HFFc6 (cell line): Measurements from ENCODE around the gene COL7A1. TPM values are rescaled to one million over a fixed set of nuclear protein-coding genes. Genes with fewer than 3 reads are reported as not detected.

Experiments
- DNase-seq: peaks from one replicate; pipeline ENCODE4 v3.0.0-alpha.2; 2018
- H3K27ac Mint-ChIP-seq: 2 replicates; pipeline ENCODE4 v1.8.0; 2020; ENCODE audit warnings: mild to moderate bottlenecking, mixed read lengths
- H3K27me3 Mint-ChIP-seq: 2 replicates; pipeline ENCODE4 v1.8.0; 2021; ENCODE audit warnings: mild to moderate bottlenecking, moderate library complexity, mixed read lengths; ENCODE audit not compliant: insufficient read depth
- H3K36me3 Mint-ChIP-seq: 2 replicates; pipeline ENCODE4 v1.8.0; 2021; ENCODE audit warnings: low read depth, mixed read lengths
- H3K4me1 Mint-ChIP-seq: 2 replicates; pipeline ENCODE4 v1.8.0; 2020; ENCODE audit warnings: low read depth, mixed read lengths
- H3K4me3 Mint-ChIP-seq: 2 replicates; pipeline ENCODE4 v1.8.0; 2020; ENCODE audit warnings: mild to moderate bottlenecking, moderate library complexity, mixed read lengths
- H3K9me3 Mint-ChIP-seq: 2 replicates; pipeline ENCODE4 v1.8.0; 2020; ENCODE audit warnings: mild to moderate bottlenecking, mixed read lengths
- total RNA-seq, 6 experiments: library from RNA; stranded (reverse); fragmentation: NEBNext Ultra II Directional; extraction: Animal tissue kit (Norgen Biotek cat#: 25700); gene quantifications; 2 replicates in 1 of 6; 3 replicates in 5 of 6; pipeline ENCODE4 v1.2.3, GENCODE V29; 2021
- TF ChIP-seq, protein P1 (sequence below): fragments of 200-600 bp; sonication (generic); IDR thresholded peaks from 2 replicates; pipeline ENCODE4 v1.5.0; 2021; ENCODE audit warnings: antibody characterized with exemption, mild to moderate bottlenecking

Gene COL7A1
- total RNA-seq, 6 experiments from 2014 or later = 74.9 to 113 (median 80.8) TPM

DNA sequence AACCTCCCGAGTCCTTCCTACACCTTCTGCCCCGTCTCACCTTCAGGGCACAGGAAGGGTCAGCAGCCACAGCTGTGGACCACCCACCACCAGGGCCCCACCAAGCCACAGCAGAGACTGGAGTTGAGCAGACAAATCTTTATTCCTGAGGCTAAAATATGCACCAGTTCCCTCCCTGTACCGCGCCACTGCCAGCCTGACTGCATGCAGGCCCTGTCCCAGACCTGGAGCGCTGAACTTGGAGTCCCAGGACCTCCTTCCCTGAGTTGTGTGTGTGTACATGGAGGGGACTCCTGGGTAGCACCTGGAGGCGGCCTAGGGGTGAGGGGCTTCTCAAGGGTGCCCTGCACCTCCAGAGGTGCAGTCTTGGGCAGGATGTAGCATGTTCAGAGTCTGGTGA is 30.5 kb upstream of the COL7A1 start:
- Mint-ChIP-seq H3K4me3 (no peak overlapping the region), H3K4me1 (no peaks in the 10 kb centered on the region), H3K27me3 (no peaks in the 10 kb centered on the region; the same call in 1 of the 2 replicates), H3K9me3 (no peaks in the 10 kb centered on the region), H3K36me3 (peaks cover 21% of the 10 kb centered on the region), H3K27ac (no peak overlapping the region)
- DNase-seq = no peak
- TF ChIP-seq, protein P1, sequence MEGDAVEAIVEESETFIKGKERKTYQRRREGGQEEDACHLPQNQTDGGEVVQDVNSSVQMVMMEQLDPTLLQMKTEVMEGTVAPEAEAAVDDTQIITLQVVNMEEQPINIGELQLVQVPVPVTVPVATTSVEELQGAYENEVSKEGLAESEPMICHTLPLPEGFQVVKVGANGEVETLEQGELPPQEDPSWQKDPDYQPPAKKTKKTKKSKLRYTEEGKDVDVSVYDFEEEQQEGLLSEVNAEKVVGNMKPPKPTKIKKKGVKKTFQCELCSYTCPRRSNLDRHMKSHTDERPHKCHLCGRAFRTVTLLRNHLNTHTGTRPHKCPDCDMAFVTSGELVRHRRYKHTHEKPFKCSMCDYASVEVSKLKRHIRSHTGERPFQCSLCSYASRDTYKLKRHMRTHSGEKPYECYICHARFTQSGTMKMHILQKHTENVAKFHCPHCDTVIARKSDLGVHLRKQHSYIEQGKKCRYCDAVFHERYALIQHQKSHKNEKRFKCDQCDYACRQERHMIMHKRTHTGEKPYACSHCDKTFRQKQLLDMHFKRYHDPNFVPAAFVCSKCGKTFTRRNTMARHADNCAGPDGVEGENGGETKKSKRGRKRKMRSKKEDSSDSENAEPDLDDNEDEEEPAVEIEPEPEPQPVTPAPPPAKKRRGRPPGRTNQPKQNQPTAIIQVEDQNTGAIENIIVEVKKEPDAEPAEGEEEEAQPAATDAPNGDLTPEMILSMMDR = no peak

GRCh38 chr3:48624767-48625166 is 29.6 kb upstream of the COL7A1 start:
- Mint-ChIP-seq H3K27me3 (no peaks in the 10 kb centered on the region), H3K9me3 (no peaks in the 10 kb centered on the region), H3K4me3 (no peak overlapping the region), H3K4me1 (no peaks in the 10 kb centered on the region), H3K27ac (no peak overlapping the region), H3K36me3 (peaks cover 21% of the 10 kb centered on the region)
- no peak for DNase-seq
- TF ChIP-seq, protein P1 = no peak

DNA sequence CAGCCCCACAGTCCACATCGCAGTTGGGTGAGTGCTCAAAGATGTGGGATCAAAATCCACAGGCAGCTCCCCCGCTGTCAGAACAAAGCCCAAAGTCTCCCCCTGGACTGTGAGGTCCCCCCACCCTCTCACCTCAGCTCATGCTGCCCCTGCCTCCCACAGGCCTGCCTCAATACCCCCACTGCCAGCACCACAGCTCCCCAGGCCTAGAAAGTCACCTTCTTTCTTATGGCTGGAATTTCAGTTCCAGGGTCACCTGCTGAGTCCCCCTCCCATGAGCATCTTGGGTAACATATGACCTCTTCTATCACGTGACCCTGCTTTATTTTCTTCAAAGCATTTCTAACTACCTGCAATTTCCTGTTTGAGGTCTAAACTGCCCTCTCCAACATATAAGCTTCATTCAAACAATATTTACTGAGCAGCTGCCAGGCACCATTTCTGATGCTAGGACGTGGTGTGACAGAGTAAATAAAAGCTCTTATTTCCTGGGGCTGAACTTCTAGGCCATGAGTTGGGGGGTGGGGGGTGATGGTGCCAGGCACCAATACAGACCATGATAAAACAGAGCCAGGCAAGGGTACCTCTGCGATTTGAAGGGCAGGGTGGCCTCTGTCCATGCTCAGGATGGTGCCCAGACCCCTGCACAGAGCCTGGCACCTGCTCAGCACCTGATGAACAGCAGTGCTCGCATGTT is 28.9 kb upstream of the COL7A1 start:
- H3K27me3 Mint-ChIP-seq = no peaks in the 10 kb centered on the region
- no peak for DNase-seq
- peaks cover 21% of the 10 kb centered on the region for H3K36me3 Mint-ChIP-seq
- H3K27ac Mint-ChIP-seq = no peak overlapping the region
- no peaks in the 10 kb centered on the region for H3K4me1 Mint-ChIP-seq
- TF ChIP-seq, protein P1 = no peak
- no peaks in the 10 kb centered on the region for H3K9me3 Mint-ChIP-seq
- no peak overlapping the region for H3K4me3 Mint-ChIP-seq

- no peak for DNase-seq
- no peak within 1 kb of the TSS for H3K27ac Mint-ChIP-seq
- H3K9me3 Mint-ChIP-seq = peaks cover 19% of the 10 kb centered on the region
- peaks cover 23% of the 10 kb centered on the region; the same call in 1 of the 2 replicates for H3K36me3 Mint-ChIP-seq
- peaks cover 10% of the 10 kb centered on the region for H3K4me1 Mint-ChIP-seq
- peaks cover 2% of the 10 kb centered on the region; the same call in 1 of the 2 replicates for H3K27me3 Mint-ChIP-seq
- no peak within 1 kb of the TSS for H3K4me3 Mint-ChIP-seq
- TF ChIP-seq, protein P1 = no peak
These were observed 26.3 kb upstream of the COL7A1 start, which contains the start of gene TMEM89 for GRCh38 chr3:48621461-48621869. TSS of gene TMEM89 (minus strand) at chr3:48621769. CDS start at chr3:48621756, 13 bp downstream.

DNA sequence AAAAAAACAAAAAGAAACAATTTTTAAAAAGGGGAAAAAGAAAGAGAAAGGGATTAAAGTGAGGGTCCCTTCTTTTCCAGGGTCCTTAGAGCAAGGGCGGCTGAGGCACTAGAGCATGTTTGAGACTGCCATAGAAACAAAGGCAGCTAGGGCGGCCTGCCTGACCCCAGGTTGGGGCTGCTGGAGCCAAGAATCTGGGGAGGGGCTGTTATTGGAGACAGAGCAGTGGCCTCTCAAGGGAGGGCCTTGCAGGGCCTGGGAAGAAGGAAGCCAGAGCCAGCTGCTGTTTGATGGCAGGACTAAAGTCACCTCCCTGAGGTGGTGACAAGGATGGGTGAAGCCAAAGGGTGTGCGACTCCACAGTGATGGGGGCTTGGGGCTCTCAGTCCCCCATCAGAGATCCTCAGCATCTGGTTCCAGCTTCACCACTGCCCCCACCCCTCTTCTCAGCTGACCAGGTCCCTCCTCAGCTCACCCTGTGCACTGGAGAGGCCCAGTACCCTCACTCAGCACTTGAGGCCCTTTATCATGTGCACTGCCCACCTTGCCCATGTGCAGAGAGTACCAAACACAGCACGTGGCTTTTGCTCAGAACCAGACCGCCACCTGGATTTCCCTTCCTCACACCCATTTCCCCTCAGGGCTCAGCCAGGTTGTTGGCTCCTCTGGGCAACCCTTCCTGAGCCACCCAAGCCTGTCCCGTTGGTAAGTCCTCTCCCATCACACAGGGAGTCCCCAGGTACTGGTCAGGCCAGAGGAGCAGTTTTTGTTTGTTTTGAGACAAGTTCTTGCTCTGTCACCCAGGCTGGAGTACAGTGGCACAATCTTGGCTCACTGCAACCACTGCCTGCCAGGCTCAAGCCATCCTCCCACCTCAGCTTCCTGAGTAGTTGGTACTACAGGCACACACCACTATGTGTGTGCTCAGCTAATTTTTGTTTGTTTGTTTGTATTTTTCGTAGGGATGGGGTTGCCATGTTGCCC is 24.7 kb upstream of the COL7A1 start:
- H3K27ac Mint-ChIP-seq = no peak overlapping the region

More for the DNA sequence above, 24.7 kb upstream of the COL7A1 start:
- TF ChIP-seq, protein P1 = no peak
- Mint-ChIP-seq H3K4me3 (no peak overlapping the region), H3K9me3 (peaks cover 24% of the 10 kb centered on the region), H3K36me3 (peaks cover 18% of the 10 kb centered on the region; the same call in 1 of the 2 replicates), H3K4me1 (peaks cover 10% of the 10 kb centered on the region), H3K27me3 (peaks cover 2% of the 10 kb centered on the region; the same call in 1 of the 2 replicates)
- DNase-seq = no peak
